ENCODE results near the gene NDUFS8. TPM values are rescaled to one million over a fixed set of nuclear protein-coding genes. Genes with fewer than 3 reads are reported as not detected.

The NDUFS8 gene
- total and polyA plus RNA-seq, 10 of the 15 experiments (the other 5 are each of a cell fraction or from before 2014, with no cell fraction given): 17.6 to 308 (median 120) TPM

DNA sequence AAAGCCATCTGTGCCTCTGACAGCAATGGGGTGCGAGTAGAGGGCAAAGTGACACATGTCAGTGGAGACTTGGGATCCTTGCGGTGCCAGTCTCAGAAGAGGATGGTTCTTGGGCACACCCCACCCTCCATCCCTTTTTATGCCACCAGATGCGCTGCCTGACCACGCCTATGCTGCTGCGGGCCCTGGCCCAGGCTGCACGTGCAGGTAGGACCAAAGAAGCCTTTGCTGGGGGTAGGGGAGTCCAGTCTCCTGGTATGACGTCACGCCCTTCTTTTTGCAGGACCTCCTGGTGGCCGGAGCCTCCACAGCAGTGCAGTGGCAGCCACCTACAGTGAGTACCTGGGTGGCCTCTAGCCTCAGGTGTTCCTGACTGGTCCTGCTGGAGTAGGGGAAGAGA is 1.5 kb downstream of the NDUFS8 start:
- ChIA-PET CTCF (interaction anchor here (1.7 to 1.8 kb wide), 2 partner anchors 9 to 22 kb away, joined by 3 to 4 read pairs; partner anchors contain the start of gene ALDH3B1), SMC1A (ENCODE audit: uncharacterized antibody, unreplicated experiment) (interaction anchor here (1.0 kb wide), 1 partner anchor 45 kb away, joined by 4 read pairs; no protein-coding TSS in a partner anchor), POLR2A (no interaction called here), RAD21 (ENCODE audit: unreplicated experiment) (no interaction called here)
- Histone ChIP-seq H4K20me1 (ENCODE audit: control insufficient read depth, insufficient read depth) (no peaks in the 10 kb centered on the region), H3K27ac (ENCODE audit: control insufficient read depth, insufficient read depth) (no peak overlapping the region), H3K27me3 (replicated peaks in 1 of 2; ENCODE audit: control insufficient read depth in 2 of 2, insufficient read depth in 2 of 2, low read length in 1 of 2) (no peaks in the 10 kb centered on the region), H3K4me3 (peak overlapping the region; percentile 89; the same call in 1 of the 2 replicates), H3K4me2 (ENCODE audit: control insufficient read depth, insufficient read depth) (peak overlapping the region; percentile 89), H3K4me1 (ENCODE audit: control insufficient read depth, insufficient read depth, low read length) (peaks cover 14% of the 10 kb centered on the region), H3K36me3 (ENCODE audit: control insufficient read depth in 2 of 2, insufficient read depth in 2 of 2, low read length in 1 of 2) (peaks cover 3 to 15% of the 10 kb centered on the region in 2 experiments; a peak in 3 of 4 replicates), H3K9me3 (replicated peaks; ENCODE audit: control insufficient read depth, insufficient read depth, low read length) (no peaks in the 10 kb centered on the region), H3K79me2 (ENCODE audit: control insufficient read depth, insufficient read depth, low read length) (peaks cover 18% of the 10 kb centered on the region), H2AFZ (ENCODE audit: control insufficient read depth, low read depth, low read length) (no peak overlapping the region), H3K9ac (ENCODE audit: control insufficient read depth, insufficient read depth, low read length) (peak overlapping the region; percentile 99)
- WGBS (ENCODE audit: insufficient coverage, insufficient replicate concordance, low lambda C conversion rate, missing lambda C conversion rate): 87% methylated on average over 9 of the region's 9 CpGs
- FAIRE-seq: no peak
- intact Hi-C loops (cut with micrococcal nuclease; ENCODE audit: unreplicated experiment) (loop anchor here (5.0 kb wide), 1 partner anchor 85 kb away; no protein-coding TSS in a partner anchor), in situ Hi-C loops (cut with MboI) (no loop called here)
- BruUV-seq (replicated peaks): no TSS peak
- TF ChIP-seq HDAC6 (IDR thresholded peaks at IDR 0.05; ENCODE audit: unreplicated experiment) (no peak), POU2F2 (IDR thresholded peaks at IDR 0.05; ENCODE audit: borderline replicate concordance, low read depth, low read length) (no peak), HDGF (IDR thresholded peaks at IDR 0.05) (no peak), RBBP5 (conservative IDR thresholded peaks at IDR 0.05) (no peak), ZNF622 (IDR thresholded peaks at IDR 0.05) (no peak), RFX5 (IDR thresholded peaks at IDR 0.05; ENCODE audit: low read depth, low read length) (no peak), NR2C1 (IDR thresholded peaks at IDR 0.05) (no peak), NFYA (IDR thresholded peaks at IDR 0.05; ENCODE audit: borderline replicate concordance, low read depth, low read length) (no peak), NFXL1 (IDR thresholded peaks at IDR 0.05; ENCODE audit: borderline replicate concordance) (no peak), RAD21 (IDR thresholded peaks at IDR 0.05; ENCODE audit: insufficient read depth, low read depth, low read length) (no peak), MEF2B (IDR thresholded peaks at IDR 0.05; ENCODE audit: partially characterized antibody, poor library complexity, severe bottlenecking) (no peak), EP300 (IDR thresholded peaks at IDR 0.05; ENCODE audit: borderline replicate concordance in 1 of 2, control insufficient read depth in 1 of 2, low read depth in 2 of 2, low read length in 2 of 2) (no peak), SMARCA5 (IDR thresholded peaks at IDR 0.05) (no peak), PML (IDR thresholded peaks at IDR 0.05; ENCODE audit: low read length) (no peak)
- TF ChIP-seq, protein P1, sequence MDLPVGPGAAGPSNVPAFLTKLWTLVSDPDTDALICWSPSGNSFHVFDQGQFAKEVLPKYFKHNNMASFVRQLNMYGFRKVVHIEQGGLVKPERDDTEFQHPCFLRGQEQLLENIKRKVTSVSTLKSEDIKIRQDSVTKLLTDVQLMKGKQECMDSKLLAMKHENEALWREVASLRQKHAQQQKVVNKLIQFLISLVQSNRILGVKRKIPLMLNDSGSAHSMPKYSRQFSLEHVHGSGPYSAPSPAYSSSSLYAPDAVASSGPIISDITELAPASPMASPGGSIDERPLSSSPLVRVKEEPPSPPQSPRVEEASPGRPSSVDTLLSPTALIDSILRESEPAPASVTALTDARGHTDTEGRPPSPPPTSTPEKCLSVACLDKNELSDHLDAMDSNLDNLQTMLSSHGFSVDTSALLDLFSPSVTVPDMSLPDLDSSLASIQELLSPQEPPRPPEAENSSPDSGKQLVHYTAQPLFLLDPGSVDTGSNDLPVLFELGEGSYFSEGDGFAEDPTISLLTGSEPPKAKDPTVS (IDR thresholded peaks at IDR 0.05; ENCODE audit: low read depth, low read length): no peak
- TF ChIP-seq, protein P2, sequence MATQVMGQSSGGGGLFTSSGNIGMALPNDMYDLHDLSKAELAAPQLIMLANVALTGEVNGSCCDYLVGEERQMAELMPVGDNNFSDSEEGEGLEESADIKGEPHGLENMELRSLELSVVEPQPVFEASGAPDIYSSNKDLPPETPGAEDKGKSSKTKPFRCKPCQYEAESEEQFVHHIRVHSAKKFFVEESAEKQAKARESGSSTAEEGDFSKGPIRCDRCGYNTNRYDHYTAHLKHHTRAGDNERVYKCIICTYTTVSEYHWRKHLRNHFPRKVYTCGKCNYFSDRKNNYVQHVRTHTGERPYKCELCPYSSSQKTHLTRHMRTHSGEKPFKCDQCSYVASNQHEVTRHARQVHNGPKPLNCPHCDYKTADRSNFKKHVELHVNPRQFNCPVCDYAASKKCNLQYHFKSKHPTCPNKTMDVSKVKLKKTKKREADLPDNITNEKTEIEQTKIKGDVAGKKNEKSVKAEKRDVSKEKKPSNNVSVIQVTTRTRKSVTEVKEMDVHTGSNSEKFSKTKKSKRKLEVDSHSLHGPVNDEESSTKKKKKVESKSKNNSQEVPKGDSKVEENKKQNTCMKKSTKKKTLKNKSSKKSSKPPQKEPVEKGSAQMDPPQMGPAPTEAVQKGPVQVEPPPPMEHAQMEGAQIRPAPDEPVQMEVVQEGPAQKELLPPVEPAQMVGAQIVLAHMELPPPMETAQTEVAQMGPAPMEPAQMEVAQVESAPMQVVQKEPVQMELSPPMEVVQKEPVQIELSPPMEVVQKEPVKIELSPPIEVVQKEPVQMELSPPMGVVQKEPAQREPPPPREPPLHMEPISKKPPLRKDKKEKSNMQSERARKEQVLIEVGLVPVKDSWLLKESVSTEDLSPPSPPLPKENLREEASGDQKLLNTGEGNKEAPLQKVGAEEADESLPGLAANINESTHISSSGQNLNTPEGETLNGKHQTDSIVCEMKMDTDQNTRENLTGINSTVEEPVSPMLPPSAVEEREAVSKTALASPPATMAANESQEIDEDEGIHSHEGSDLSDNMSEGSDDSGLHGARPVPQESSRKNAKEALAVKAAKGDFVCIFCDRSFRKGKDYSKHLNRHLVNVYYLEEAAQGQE (IDR thresholded peaks at IDR 0.05; ENCODE audit: low read depth, low read length): no peak
- TF ChIP-seq, protein P3, sequence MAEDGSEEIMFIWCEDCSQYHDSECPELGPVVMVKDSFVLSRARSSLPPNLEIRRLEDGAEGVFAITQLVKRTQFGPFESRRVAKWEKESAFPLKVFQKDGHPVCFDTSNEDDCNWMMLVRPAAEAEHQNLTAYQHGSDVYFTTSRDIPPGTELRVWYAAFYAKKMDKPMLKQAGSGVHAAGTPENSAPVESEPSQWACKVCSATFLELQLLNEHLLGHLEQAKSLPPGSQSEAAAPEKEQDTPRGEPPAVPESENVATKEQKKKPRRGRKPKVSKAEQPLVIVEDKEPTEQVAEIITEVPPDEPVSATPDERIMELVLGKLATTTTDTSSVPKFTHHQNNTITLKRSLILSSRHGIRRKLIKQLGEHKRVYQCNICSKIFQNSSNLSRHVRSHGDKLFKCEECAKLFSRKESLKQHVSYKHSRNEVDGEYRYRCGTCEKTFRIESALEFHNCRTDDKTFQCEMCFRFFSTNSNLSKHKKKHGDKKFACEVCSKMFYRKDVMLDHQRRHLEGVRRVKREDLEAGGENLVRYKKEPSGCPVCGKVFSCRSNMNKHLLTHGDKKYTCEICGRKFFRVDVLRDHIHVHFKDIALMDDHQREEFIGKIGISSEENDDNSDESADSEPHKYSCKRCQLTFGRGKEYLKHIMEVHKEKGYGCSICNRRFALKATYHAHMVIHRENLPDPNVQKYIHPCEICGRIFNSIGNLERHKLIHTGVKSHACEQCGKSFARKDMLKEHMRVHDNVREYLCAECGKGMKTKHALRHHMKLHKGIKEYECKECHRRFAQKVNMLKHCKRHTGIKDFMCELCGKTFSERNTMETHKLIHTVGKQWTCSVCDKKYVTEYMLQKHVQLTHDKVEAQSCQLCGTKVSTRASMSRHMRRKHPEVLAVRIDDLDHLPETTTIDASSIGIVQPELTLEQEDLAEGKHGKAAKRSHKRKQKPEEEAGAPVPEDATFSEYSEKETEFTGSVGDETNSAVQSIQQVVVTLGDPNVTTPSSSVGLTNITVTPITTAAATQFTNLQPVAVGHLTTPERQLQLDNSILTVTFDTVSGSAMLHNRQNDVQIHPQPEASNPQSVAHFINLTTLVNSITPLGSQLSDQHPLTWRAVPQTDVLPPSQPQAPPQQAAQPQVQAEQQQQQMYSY (CRISPR knock-in tag; IDR thresholded peaks at IDR 0.05): no peak
- no peak for ATAC-seq
- no peak for DNase-seq (ENCODE audit: low read depth, low spot score)

Measured in GM12878 (cell line).